Keratinocyte (primary cell): ENCODE data around the gene ADGRL3. TPM values are rescaled to one million over a fixed set of nuclear protein-coding genes. Genes with fewer than 3 reads are reported as not detected.

Experiments used
- DNase-seq: peaks from one replicate; pipeline ENCODE4 v3.0.0-alpha.2; 2011; ENCODE audit warnings: low read depth, missing footprints, low spot score
- FAIRE-seq: peaks from 2 replicates; lab custom pipeline; 2011; peaks lifted over from hg19 to GRCh38; lab: Jason Lieb, UNC
- H2AFZ ChIP-seq: 2 replicates; pipeline ENCODE4 v1.6.0; 2012; ENCODE audit warnings: low read length, control low read depth, inconsistent platforms; ENCODE audit not compliant: control insufficient read depth
- H3K27ac ChIP-seq: 2 replicates; pipeline ENCODE4 v1.5.1; 2011; ENCODE audit warnings: low read length; ENCODE audit not compliant: control insufficient read depth, insufficient read depth
- H3K27me3 ChIP-seq: 3 replicates; pipeline ENCODE4 v1.6.0; 2011; ENCODE audit warnings: low read length; ENCODE audit not compliant: control insufficient read depth, insufficient read depth; ENCODE audit errors: extremely low read depth
- H3K36me3 ChIP-seq, 2 experiments: 2 replicates in 1 of 2; 3 replicates in 1 of 2; pipeline ENCODE4 v1.5.1; 2011; ENCODE audit warnings: low read length in 2 of 2, mild to moderate bottlenecking in 1 of 2; ENCODE audit not compliant: control insufficient read depth in 2 of 2, insufficient read depth in 2 of 2; ENCODE audit errors: extremely low read depth in 1 of 2
- H3K4me1 ChIP-seq: 3 replicates; pipeline ENCODE4 v1.5.1; 2011; ENCODE audit warnings: low read length; ENCODE audit not compliant: control insufficient read depth, insufficient read depth; ENCODE audit errors: extremely low read depth
- H3K4me2 ChIP-seq: 3 replicates; pipeline ENCODE4 v1.6.0; 2011; ENCODE audit warnings: low read depth, low read length; ENCODE audit not compliant: control insufficient read depth, insufficient read depth; ENCODE audit errors: extremely low read depth
- H3K4me3 ChIP-seq, 3 experiments: fragments of 200-600 bp in 1 of 3; sonication (generic) in 1 of 3; 2 replicates in 2 of 3; 3 replicates in 1 of 3; pipeline ENCODE4 v1.5.1; 2011 to 2016; ENCODE audit warnings: low read length in 3 of 3, mild to moderate bottlenecking in 3 of 3, control low read depth in 2 of 3, inconsistent platforms in 1 of 3, low read depth in 1 of 3, mixed read lengths in 1 of 3, mixed run types in 1 of 3, moderate library complexity in 1 of 3; ENCODE audit not compliant: control insufficient read depth in 2 of 3, insufficient read depth in 2 of 3; ENCODE audit errors: extremely low read depth in 1 of 3
- H3K79me2 ChIP-seq: 2 replicates; pipeline ENCODE4 v1.6.0; 2012; ENCODE audit warnings: low read length; ENCODE audit not compliant: control insufficient read depth, insufficient read depth
- H3K9ac ChIP-seq: 3 replicates; pipeline ENCODE4 v1.6.0; 2011; ENCODE audit warnings: low read length; ENCODE audit not compliant: control insufficient read depth, insufficient read depth; ENCODE audit errors: extremely low read depth
- H3K9me1 ChIP-seq: 3 replicates; pipeline ENCODE4 v1.6.0; 2011; ENCODE audit warnings: low read length; ENCODE audit not compliant: control insufficient read depth, insufficient read depth; ENCODE audit errors: extremely low read depth
- H3K9me3 ChIP-seq: 2 replicates; pipeline ENCODE4 v1.5.1; 2012; ENCODE audit warnings: low read depth, low read length; ENCODE audit not compliant: control insufficient read depth
- H4K20me1 ChIP-seq: 3 replicates; pipeline ENCODE4 v1.6.0; 2011; ENCODE audit warnings: low read length; ENCODE audit not compliant: control insufficient read depth, insufficient read depth; ENCODE audit errors: extremely low read depth
- CTCF ChIP-seq, 3 experiments: IDR thresholded peaks in 1 of 3; conservative IDR thresholded peaks in 1 of 3; optimal IDR thresholded peaks in 1 of 3; 2 replicates in 2 of 3; 3 replicates in 1 of 3; pipeline versions ENCODE3 to v1.5.1; 2011; ENCODE audit warnings: low read length in 3 of 3, mild to moderate bottlenecking in 3 of 3, moderate library complexity in 2 of 3, control low read depth in 1 of 3, inconsistent platforms in 1 of 3; ENCODE audit not compliant: insufficient read depth in 2 of 3; ENCODE audit errors: extremely low read depth in 1 of 3
- EZH2 ChIP-seq: IDR thresholded peaks from one replicate; pipeline ENCODE4 v1.6.1; 2012; ENCODE audit warnings: inconsistent platforms, mild to moderate bottlenecking, low read length, moderate library complexity
- dilution Hi-C: fragments of 300-500 bp; cut with MboI; formaldehyde crosslinking; loops from one replicate; pipeline ENCODE4 v1.7.0; 2020; ENCODE audit warnings: low sequenced_read_pairs; ENCODE audit not compliant: extremely low pct_ligation_motif_present
- polyA plus RNA-seq, 5 experiments: library from polyadenylated mRNA; depleted of rRNA in 3 of 5; stranded (reverse) in 3 of 5; stranded (forward) in 1 of 5; unstranded in 1 of 5; fragments of >200 nt; gene quantifications; 1 replicate in 1 of 5; 2 replicates in 3 of 5; 3 replicates in 1 of 5; pipeline versions ENCODE4 v1.2.1 to v1.2.3, GENCODE V29; 2011 to 2012; ENCODE audit warnings: missing spikeins in 2 of 5, low read depth in 1 of 5, low replicate concordance in 1 of 5

ADGRL3 gene
- polyA plus RNA-seq, 1 donor (not counting 4 experiments of a cell fraction or from before 2014, with no cell fraction given), result 0.18 TPM

- Histone ChIP-seq H3K9me3 (no peaks in the 10 kb centered on the region), H3K27me3 (no peaks in the 10 kb centered on the region), H2AFZ (no peak overlapping the region), H3K27ac (no peak overlapping the region), H3K79me2 (no peaks in the 10 kb centered on the region), H4K20me1 (no peaks in the 10 kb centered on the region), H3K9me1 (no peaks in the 10 kb centered on the region), H3K4me1 (no peaks in the 10 kb centered on the region), H3K4me3 (no peak overlapping the region), H3K4me2 (no peak overlapping the region), H3K36me3 (no peaks in the 10 kb centered on the region), H3K9ac (no peak overlapping the region)
- no peak for DNase-seq
- no peak for TF ChIP-seq EZH2
- dilution Hi-C loops, result no loop called here
- FAIRE-seq, result no peak
Measured at GRCh38 chr4:62057031-62057430, 856.9 kb downstream of the ADGRL3 start.

GRCh38 chr4:62058571-62058970, 858.4 kb downstream of the ADGRL3 start:
- no peak overlapping the region for H2AFZ ChIP-seq
- H3K27ac ChIP-seq, result no peak overlapping the region
- H3K27me3 ChIP-seq, result no peaks in the 10 kb centered on the region
- H3K4me3 ChIP-seq, result no peak overlapping the region
- no peaks in the 10 kb centered on the region for H3K79me2 ChIP-seq
- no peaks in the 10 kb centered on the region for H3K4me1 ChIP-seq
- H3K9me1 ChIP-seq, result no peaks in the 10 kb centered on the region
- H3K9me3 ChIP-seq, result no peaks in the 10 kb centered on the region
- H3K9ac ChIP-seq, result no peak overlapping the region
- no peak overlapping the region for H3K4me2 ChIP-seq
- dilution Hi-C loops, result no loop called here
- H3K36me3 ChIP-seq, result no peaks in the 10 kb centered on the region
- H4K20me1 ChIP-seq, result no peaks in the 10 kb centered on the region
- FAIRE-seq (no peak), DNase-seq (no peak)
- TF ChIP-seq EZH2 (no peak), CTCF (optimal IDR thresholded peaks at IDR 0.05 in 1 of 3, IDR thresholded peaks at IDR 0.05 in 1 of 3, conservative IDR thresholded peaks at IDR 0.05 in 1 of 3; ENCODE audit: extremely low read depth in 1 of 3, insufficient read depth in 2 of 3, low read length in 3 of 3) (no peak)

- no peaks in the 10 kb centered on the region for H3K27me3 ChIP-seq
- FAIRE-seq (no peak), DNase-seq (no peak)
- no peak overlapping the region for H2AFZ ChIP-seq
- no peaks in the 10 kb centered on the region for H4K20me1 ChIP-seq
- dilution Hi-C loops, result no loop called here
- no peaks in the 10 kb centered on the region for H3K9me1 ChIP-seq
- H3K9me3 ChIP-seq, result no peaks in the 10 kb centered on the region
- H3K79me2 ChIP-seq, result no peaks in the 10 kb centered on the region
- no peak overlapping the region for H3K4me2 ChIP-seq
- no peaks in the 10 kb centered on the region for H3K4me1 ChIP-seq
- no peak overlapping the region for H3K4me3 ChIP-seq
- H3K36me3 ChIP-seq, result no peaks in the 10 kb centered on the region
- TF ChIP-seq CTCF (optimal IDR thresholded peaks at IDR 0.05 in 1 of 3, IDR thresholded peaks at IDR 0.05 in 1 of 3, conservative IDR thresholded peaks at IDR 0.05 in 1 of 3; ENCODE audit: extremely low read depth in 1 of 3, insufficient read depth in 2 of 3, low read length in 3 of 3), result no peak
- no peak overlapping the region for H3K27ac ChIP-seq
- no peak overlapping the region for H3K9ac ChIP-seq
Measured at GRCh38 chr4:62070291-62070852, 870.2 kb downstream of the ADGRL3 start.
